Brain microvascular endothelial cell (primary cell): ENCODE results near the gene HOXA13.

Experiments used
- DNase-seq: peaks from one replicate; pipeline ENCODE4 v3.0.0-alpha.2; 2020
- H3K27ac ChIP-seq: fragments of 250-450 bp; sonication (Bioruptor Pico); 2 replicates; pipeline ENCODE4 v1.5.1; 2020; ENCODE audit warnings: mild to moderate bottlenecking, moderate library complexity
- H3K27me3 ChIP-seq: fragments of 250-450 bp; sonication (Bioruptor Pico); replicated peaks from 2 replicates; pipeline ENCODE4 v1.5.1; 2020; ENCODE audit warnings: mild to moderate bottlenecking
- H3K36me3 ChIP-seq: fragments of 250-450 bp; sonication (Bioruptor Pico); replicated peaks from 2 replicates; pipeline ENCODE4 v1.5.1; 2020; ENCODE audit warnings: mild to moderate bottlenecking
- H3K4me3 ChIP-seq: 2 replicates; pipeline ENCODE4 v1.5.1; 2011; ENCODE audit warnings: low read depth, mild to moderate bottlenecking, control low read depth, low read length, moderate library complexity
- in situ Hi-C: cut with HindIII; loops from 2 replicates; pipeline ENCODE4 v1.10.0; 2017; ENCODE audit warnings: low sequenced_read_pairs, low pct_ligation_motif_present
- TF ChIP-seq, protein P1 (sequence below): IDR thresholded peaks from 2 replicates; pipeline ENCODE4 v1.5.1; 2011; ENCODE audit warnings: low read depth, mild to moderate bottlenecking, moderate library complexity, low read length, control low read depth, inconsistent platforms; ENCODE audit errors: missing control alignments

The HOXA13 gene

DNA sequence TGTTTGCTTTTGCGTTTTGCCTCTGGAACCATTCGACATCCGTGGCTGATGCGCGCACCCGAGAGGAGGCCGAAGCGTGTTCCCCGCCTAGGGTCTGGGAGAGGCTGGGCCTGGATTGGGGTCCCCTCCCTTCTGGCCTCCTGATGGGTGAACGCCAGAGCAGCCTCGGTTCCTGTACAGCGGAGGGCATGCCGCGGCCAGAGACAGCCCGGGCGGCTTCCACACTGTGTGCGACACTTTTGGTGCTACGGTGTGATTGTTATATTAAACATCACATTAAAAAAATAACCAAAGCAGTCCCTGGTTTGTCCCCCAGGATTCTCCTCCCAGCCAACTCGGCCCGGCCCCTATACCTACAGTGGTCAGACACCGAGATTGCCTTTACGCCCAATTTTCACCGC, 39.7 kb downstream of the HOXA13 start:
- Histone ChIP-seq H3K36me3 (no peaks in the 10 kb centered on the region), H3K27ac (no peak overlapping the region), H3K4me3 (no peak overlapping the region), H3K27me3 (peaks cover 96% of the 10 kb centered on the region)
- in situ Hi-C loops, result loop anchor here (10.0 kb wide), 1 partner anchor 785 kb away; no protein-coding TSS in a partner anchor
- TF ChIP-seq, protein P1, sequence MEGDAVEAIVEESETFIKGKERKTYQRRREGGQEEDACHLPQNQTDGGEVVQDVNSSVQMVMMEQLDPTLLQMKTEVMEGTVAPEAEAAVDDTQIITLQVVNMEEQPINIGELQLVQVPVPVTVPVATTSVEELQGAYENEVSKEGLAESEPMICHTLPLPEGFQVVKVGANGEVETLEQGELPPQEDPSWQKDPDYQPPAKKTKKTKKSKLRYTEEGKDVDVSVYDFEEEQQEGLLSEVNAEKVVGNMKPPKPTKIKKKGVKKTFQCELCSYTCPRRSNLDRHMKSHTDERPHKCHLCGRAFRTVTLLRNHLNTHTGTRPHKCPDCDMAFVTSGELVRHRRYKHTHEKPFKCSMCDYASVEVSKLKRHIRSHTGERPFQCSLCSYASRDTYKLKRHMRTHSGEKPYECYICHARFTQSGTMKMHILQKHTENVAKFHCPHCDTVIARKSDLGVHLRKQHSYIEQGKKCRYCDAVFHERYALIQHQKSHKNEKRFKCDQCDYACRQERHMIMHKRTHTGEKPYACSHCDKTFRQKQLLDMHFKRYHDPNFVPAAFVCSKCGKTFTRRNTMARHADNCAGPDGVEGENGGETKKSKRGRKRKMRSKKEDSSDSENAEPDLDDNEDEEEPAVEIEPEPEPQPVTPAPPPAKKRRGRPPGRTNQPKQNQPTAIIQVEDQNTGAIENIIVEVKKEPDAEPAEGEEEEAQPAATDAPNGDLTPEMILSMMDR, result no peak
- no peak for DNase-seq

DNA sequence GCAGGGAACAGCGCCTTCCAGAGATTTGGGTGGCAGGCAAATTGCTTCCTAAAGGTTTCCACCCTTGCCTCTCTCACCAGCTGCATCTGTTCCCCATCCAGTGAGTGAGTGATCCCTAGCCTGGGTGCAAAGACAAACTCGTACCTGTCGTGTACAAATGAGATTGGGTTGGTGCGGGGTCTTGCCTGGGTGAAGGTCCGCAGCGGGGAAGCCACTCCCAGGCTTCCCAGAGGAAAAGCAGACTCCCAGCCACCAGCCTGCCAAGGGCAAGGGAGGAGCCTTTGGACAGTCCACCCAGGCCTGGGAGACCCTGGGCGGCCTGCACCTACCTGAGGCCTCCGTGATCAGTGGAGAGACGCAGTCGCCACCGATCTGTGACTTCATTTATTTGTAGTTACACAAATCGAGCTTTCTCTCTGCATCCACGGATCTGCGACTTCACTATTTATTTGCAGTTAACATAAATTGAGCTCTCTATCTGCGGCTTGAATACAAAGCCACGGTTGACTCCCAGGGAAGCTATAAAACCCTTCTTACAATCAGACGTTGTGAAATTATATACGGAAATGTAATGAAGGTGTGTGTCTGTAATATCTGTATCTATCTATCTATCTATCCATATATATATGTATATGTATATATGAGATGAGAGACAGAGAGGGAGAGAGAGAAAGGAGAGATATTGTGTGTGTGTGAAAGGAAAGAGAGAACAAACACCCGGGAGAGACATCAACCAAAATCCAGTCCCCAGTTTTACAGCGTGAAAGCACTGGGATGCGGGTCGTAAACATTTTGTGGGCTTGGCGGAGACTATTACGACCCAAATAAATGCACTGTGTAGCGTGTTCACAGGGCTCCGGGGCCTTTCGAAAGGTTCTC, 40.4 kb downstream of the HOXA13 start:
- in situ Hi-C loops, result loop anchor here (10.0 kb wide), 1 partner anchor 785 kb away; no protein-coding TSS in a partner anchor
- no peaks in the 10 kb centered on the region for H3K36me3 ChIP-seq
- peaks cover 96% of the 10 kb centered on the region for H3K27me3 ChIP-seq
- no peak for DNase-seq
- no peak overlapping the region for H3K4me3 ChIP-seq
- H3K27ac ChIP-seq, result no peak overlapping the region
- TF ChIP-seq, protein P1, result no peak

GRCh38 chr7:27158436-27159265, 41.2 kb downstream of the HOXA13 start:
- no peak overlapping the region for H3K27ac ChIP-seq

DNA sequence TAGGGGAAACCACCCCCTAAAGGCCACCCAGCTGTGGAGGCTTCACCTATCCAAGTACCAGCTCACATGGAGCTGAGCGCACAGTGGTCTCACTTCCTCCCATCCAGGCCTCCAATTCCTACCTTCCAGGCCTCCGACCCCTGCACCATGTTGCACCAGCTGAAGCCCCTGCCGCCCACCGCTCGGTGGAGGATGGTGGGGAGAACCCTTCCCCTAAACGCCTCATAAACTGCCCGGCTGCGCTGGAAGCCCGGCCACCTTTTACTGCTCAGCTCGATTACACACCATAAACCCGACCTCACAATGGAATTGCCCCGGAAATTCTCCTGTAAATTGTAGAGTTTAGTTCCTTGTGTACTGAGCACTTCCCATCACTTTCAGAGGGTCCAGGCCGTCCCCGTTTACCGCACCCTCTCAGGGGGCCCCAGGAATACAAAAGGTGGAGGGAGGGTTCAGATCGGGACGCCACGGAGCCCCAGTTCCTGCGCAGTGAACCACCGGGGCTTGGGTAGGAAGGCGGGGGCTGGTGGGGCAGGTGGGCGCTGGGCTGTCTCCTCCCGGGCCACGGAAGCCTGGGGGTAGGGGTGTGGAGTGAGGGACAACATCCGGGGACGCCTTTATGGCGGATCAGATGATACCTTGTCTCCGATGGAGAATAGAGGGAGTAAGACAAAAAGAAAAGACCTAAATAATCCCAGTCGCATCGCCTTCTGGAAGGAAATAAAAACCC, 42.0 kb downstream of the HOXA13 start:
- peaks cover 96% of the 10 kb centered on the region for H3K27me3 ChIP-seq
- TF ChIP-seq, protein P1, result no peak
- no peak overlapping the region for H3K27ac ChIP-seq
- no peak overlapping the region for H3K4me3 ChIP-seq
- no peak for DNase-seq
- H3K36me3 ChIP-seq, result no peaks in the 10 kb centered on the region
- in situ Hi-C loops, result no loop called here

More at GRCh38 chr7:27158436-27159265, 41.2 kb downstream of the HOXA13 start:
- H3K36me3 ChIP-seq, result no peaks in the 10 kb centered on the region
- H3K4me3 ChIP-seq, result no peak overlapping the region
- peaks cover 96% of the 10 kb centered on the region for H3K27me3 ChIP-seq
- in situ Hi-C loops, result no loop called here
- no peak for DNase-seq
- TF ChIP-seq, protein P1, result no peak

DNA sequence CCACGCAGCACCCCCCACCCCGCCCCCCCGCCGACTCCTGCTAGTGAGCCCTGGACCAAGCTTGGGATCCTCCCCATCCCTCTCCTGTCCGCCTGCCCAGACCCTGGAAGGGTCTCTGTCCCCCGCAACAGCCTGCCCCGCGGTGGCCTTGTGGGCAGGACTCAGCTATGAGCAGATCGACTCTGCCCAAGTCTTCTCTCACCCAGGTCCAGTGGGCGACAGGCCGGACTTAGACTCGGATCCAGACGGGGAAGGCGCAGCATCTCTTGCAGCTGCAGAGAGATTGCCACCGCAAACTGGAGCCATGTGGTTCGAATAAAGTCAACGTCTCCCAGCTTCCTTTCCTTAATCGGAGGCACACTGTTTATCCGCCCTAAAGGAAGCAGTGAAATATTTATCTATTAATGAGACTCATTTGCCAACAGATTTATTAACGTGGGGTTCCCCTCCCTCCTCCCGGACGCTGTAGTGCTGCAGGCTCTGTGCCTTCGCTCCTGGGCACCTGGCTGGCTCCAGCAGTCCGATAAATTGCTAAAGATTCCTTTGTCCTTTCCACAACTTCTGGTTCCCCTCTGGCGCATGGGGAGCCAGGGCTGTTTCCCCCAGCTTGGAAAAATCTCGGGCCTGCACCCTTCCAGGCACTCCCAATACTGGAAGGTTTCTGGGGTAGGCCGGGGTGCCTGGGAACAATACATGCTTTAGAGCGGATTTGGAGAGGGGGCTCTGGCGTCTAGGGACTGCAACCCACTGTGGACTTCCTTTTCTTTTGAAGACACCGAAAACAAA, 42.8 kb downstream of the HOXA13 start:
- in situ Hi-C loops, result no loop called here
- no peak for DNase-seq
- TF ChIP-seq, protein P1, result no peak
- Histone ChIP-seq H3K27ac (no peak overlapping the region), H3K4me3 (no peak overlapping the region), H3K36me3 (no peaks in the 10 kb centered on the region), H3K27me3 (peaks cover 96% of the 10 kb centered on the region)
